OCI-LY7 (cell line): ENCODE results near the gene SKIC2. TPM values are rescaled to one million over a fixed set of nuclear protein-coding genes. Genes with fewer than 3 reads are reported as not detected.
"Not testable (repeated sequence)": the region's sequence is repeated elsewhere in the genome, so short reads cannot be mapped to it uniquely, and the experiment has no call there.

Source experiments
- BruUV-seq: library from RNA; stranded (reverse); fragments of 400-500 nt; replicated peaks from 2 replicates; lab custom pipeline; 2021; lab: Mats Ljungman, UMichigan
- CTCF ChIA-PET: fragments of 300-600 bp; sonication (Branson Sonifier 250); formaldehyde crosslinking; loops from one replicate; lab custom pipeline; 2022; ENCODE audit warnings: antibody characterized with exemption; ENCODE audit not compliant: unreplicated experiment; lab: Charles Lee
- POLR2A ChIA-PET: fragments of 300-600 bp; sonication (Branson Sonifier 250); formaldehyde crosslinking; loops from one replicate; lab custom pipeline; 2022; ENCODE audit warnings: antibody characterized with exemption; lab: Charles Lee
- DNase-seq: peaks from one replicate; pipeline ENCODE4 v3.0.0-alpha.2; 2015; ENCODE audit warnings: low spot score
- H2AFZ ChIP-seq: fragments of 200-600 bp; sonication (generic), shearing (Covaris generic); 2 replicates; pipeline ENCODE4 v1.6.1; 2014; ENCODE audit warnings: mild to moderate bottlenecking, antibody characterized with exemption, low read length, moderate library complexity
- H3K27ac ChIP-seq: fragments of 200-600 bp; sonication (generic); 2 replicates; pipeline ENCODE4 v1.5.1; 2014; ENCODE audit warnings: mixed run types, low read depth, mild to moderate bottlenecking, moderate library complexity, low read length, inconsistent platforms; ENCODE audit not compliant: poor library complexity, severe bottlenecking
- H3K36me3 ChIP-seq: fragments of 200-600 bp; sonication (generic); 2 replicates; pipeline ENCODE4 v1.6.1; 2014; ENCODE audit warnings: mild to moderate bottlenecking, antibody characterized with exemption, low read length, moderate library complexity, mixed read lengths; ENCODE audit not compliant: insufficient read depth
- H3K4me1 ChIP-seq: fragments of 200-600 bp; sonication (generic); 2 replicates; pipeline ENCODE4 v1.5.1; 2014; ENCODE audit warnings: mild to moderate bottlenecking, low read length; ENCODE audit not compliant: insufficient read depth, poor library complexity, severe bottlenecking
- H3K4me2 ChIP-seq: fragments of 200-600 bp; sonication (generic); 2 replicates; pipeline ENCODE4 v1.6.1; 2014; ENCODE audit warnings: mild to moderate bottlenecking, low read length
- H3K4me3 ChIP-seq: fragments of 200-600 bp; sonication (generic); 2 replicates; pipeline ENCODE4 v1.5.1; 2014; ENCODE audit warnings: mild to moderate bottlenecking, low read depth, low read length; ENCODE audit not compliant: poor library complexity, severe bottlenecking
- H3K79me2 ChIP-seq: fragments of 200-600 bp; sonication (generic); 2 replicates; pipeline ENCODE4 v1.6.1; 2016; ENCODE audit warnings: low read depth, mild to moderate bottlenecking, low read length, moderate library complexity, mixed read lengths; ENCODE audit not compliant: insufficient read depth
- H3K9me2 ChIP-seq: fragments of 200-600 bp; sonication (generic); 2 replicates; pipeline ENCODE4 v1.6.1; 2016; ENCODE audit warnings: mild to moderate bottlenecking, low read length, mixed read lengths; ENCODE audit not compliant: insufficient read depth
- H3K9me3 ChIP-seq: fragments of 200-600 bp; sonication (generic); 2 replicates; pipeline ENCODE4 v1.6.1; 2014; ENCODE audit warnings: mild to moderate bottlenecking, mixed run types, low read length, mixed read lengths
- H4K20me1 ChIP-seq: fragments of 200-600 bp; sonication (generic); 2 replicates; pipeline ENCODE4 v1.6.1; 2014; ENCODE audit warnings: mild to moderate bottlenecking, antibody characterized with exemption, low read length, moderate library complexity, mixed read lengths; ENCODE audit not compliant: insufficient read depth
- CTCF ChIP-seq: fragments of 200-600 bp; sonication (generic); conservative IDR thresholded peaks from 2 replicates; pipeline ENCODE4 v1.5.1; 2014; ENCODE audit warnings: mild to moderate bottlenecking, antibody characterized with exemption, low read length, moderate library complexity, mixed read lengths
- EZH2phosphoT487 ChIP-seq: fragments of 200-600 bp; sonication (generic); IDR thresholded peaks from 2 replicates; pipeline ENCODE4 v1.6.1; 2018; ENCODE audit warnings: low read depth, borderline replicate concordance, mild to moderate bottlenecking, mixed run types, antibody characterized with exemption, low read length, moderate library complexity, mixed read lengths
- intact Hi-C: fragments of 100-400 bp; cut with micrococcal nuclease; formaldehyde crosslinking; loops from one replicate; pipeline ENCODE4 v1.10.0; 2022; ENCODE audit not compliant: unreplicated experiment
- total RNA-seq, 2 experiments: library from RNA; depleted of rRNA in 1 of 2; stranded (reverse); fragments of >200 nt in 1 of 2; shearing (Covaris generic) in 1 of 2; gene quantifications; 2 replicates each; pipeline ENCODE4 v1.2.3, GENCODE V29; 2014 to 2022

The SKIC2 gene
- total RNA-seq, 2 experiments from 2014 or later = 45.8 to 77.5 TPM

GRCh38 chr6:31928672-31928939 is 30.4 kb upstream of the SKIC2 start:
- Histone ChIP-seq H3K79me2 (no peaks in the 10 kb centered on the region), H2AFZ (no peak overlapping the region), H3K9me2 (no peaks in the 10 kb centered on the region), H3K4me2 (no peak overlapping the region), H3K36me3 (no peaks in the 10 kb centered on the region), H3K9me3 (no peaks in the 10 kb centered on the region), H3K4me1 (no peaks in the 10 kb centered on the region), H3K4me3 (no peak overlapping the region), H4K20me1 (no peaks in the 10 kb centered on the region), H3K27ac (no peak overlapping the region)
- BruUV-seq = no TSS peak
- DNase-seq = no peak
- ChIA-PET POLR2A (no interaction called here), CTCF (no interaction called here)
- no peak for TF ChIP-seq CTCF
- no peak for TF ChIP-seq EZH2phosphoT487
- intact Hi-C loops = no loop called here

GRCh38 chr6:31930962-31931361 is 28.0 kb upstream of the SKIC2 start:
- Histone ChIP-seq H3K4me3 (no peak overlapping the region), H3K79me2 (no peaks in the 10 kb centered on the region), H3K4me1 (no peaks in the 10 kb centered on the region), H3K9me2 (no peaks in the 10 kb centered on the region), H3K36me3 (no peaks in the 10 kb centered on the region), H2AFZ (no peak overlapping the region), H4K20me1 (no peaks in the 10 kb centered on the region), H3K9me3 (no peaks in the 10 kb centered on the region), H3K27ac (no peak overlapping the region), H3K4me2 (no peak overlapping the region)
- no TSS peak for BruUV-seq
- intact Hi-C loops = no loop called here
- DNase-seq = no peak
- ChIA-PET CTCF (no interaction called here), POLR2A (interaction anchor here (0.6 to 0.8 kb wide), 2 partner anchors 12 to 81 kb away, joined by 3 to 9 read pairs; no protein-coding TSS in a partner anchor)
- TF ChIP-seq CTCF (no peak), EZH2phosphoT487 (no peak)

DNA sequence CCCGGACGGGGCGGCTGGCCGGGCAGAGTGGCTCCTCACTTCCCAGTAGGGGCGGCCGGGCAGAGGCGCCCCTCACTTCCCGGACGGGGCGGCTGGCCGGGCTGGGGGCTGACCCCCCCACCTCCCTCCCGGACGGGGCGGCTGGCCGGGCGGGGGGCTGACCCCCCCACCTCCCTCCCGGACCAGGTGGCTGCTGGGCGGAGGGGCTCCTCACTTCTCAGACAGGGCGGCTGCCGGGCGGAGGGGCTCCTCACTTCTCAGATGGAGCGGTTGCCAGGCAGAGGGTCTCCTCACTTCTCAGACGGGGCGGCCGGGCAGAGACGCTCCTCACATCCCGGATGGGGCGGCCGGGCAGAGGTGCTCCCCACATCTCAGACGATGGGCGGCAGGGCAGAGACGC is 26.8 kb upstream of the SKIC2 start:
- intact Hi-C loops, H3K36me3 ChIP-seq, H3K4me1 ChIP-seq, CTCF ChIA-PET, H3K4me2 ChIP-seq, H3K4me3 ChIP-seq, H3K27ac ChIP-seq, H3K9me2 ChIP-seq, DNase-seq, BruUV-seq, H4K20me1 ChIP-seq, H2AFZ ChIP-seq, H3K79me2 ChIP-seq, POLR2A ChIA-PET, H3K9me3 ChIP-seq: not testable (repeated sequence)
